Lung microvascular endothelial cell (primary cell): Measurements from ENCODE around the gene INPP4B. TPM values are rescaled to one million over a fixed set of nuclear protein-coding genes. Genes with fewer than 3 reads are reported as not detected.

Experiments used
- DNase-seq, 2 donors: peaks; one replicate each; pipeline versions ENCODE4 v3.0.0 to v3.0.0-alpha.2; 2010; ENCODE audit warnings: low read depth in 2 of 2
- total RNA-seq: library from RNA; depleted of rRNA; stranded (reverse); fragments of >200 nt; gene quantifications from 2 replicates; pipeline ENCODE4 v1.2.1, GENCODE V29; 2014

The INPP4B gene
- total RNA-seq, 1 donor from 2014 or later: 33.5 TPM

DNA sequence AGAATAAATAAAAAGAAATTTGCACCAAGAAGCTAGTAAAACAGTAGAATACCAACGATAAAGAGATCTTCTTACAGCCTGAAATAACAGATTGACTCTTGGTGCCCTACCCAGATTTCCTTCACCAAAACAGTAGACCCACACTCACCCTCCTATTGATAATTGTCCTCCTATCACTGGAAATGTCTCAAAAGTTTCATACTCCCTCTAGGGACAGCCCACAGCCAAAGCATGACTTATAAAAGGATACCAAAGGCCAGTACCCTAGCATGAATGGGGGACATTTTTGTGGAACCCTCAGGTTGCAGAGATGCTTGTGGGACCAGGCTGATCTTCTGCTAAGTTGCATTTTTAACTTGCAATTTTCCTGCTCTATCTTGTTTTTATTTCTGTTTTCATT lies 104.1 kb downstream of the INPP4B start:
- DNase-seq: no peak

DNA sequence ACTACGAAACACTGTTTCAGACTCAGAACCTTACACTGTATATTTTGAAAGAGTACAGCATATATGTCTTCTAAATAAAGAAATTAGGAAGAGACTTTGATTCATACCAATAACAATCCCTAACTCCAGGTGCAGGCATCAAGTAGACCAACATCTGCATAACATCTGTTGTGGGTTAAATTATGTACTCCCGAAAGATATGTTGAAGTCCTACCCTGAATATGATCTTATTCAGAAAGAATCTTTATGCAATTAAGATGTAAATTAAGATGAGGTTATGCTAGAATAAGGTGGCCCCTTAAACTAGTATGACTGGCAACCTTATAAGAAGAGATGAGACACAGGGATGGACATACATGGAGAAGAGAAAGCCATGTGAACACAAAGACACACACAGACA lies 117.9 kb downstream of the INPP4B start:
- no peak for DNase-seq

DNA sequence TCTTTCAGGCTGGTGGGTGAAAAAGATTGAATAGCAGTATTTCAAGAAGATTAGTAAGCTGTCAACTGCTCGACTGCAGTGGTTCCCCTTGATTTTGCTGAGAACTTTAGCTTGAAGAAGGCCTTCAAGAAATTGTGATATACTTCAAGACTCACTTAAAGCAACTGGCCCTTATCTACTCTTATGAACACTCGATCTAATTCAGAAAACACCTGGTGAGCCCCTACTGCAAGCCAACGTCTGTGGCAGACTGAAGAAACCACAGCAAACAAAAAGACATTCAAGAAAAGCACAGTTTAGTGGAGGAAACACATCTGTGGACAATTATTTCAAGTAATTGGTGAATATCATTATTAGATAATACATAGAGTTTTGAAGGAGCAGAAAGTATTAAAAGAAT lies 119.0 kb downstream of the INPP4B start:
- no peak for DNase-seq

DNA sequence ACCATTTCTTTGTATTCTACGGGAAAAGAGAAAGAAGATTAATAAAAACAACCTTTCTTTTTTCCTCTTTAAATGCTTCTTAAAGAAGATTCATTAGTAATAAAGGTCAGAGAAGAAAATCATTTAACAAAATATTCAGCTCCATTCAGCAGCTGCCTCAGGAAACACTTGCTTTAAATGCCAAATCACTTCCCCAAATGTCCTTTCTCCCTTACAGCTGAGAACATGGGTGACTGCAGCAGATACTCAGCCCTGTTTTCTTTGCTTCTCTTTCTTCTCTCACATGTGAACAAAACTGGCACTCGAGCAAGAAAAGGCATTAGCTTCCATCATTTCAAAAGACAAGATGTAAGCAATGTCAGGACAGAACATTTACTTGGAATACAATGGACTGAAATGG lies 120.2 kb downstream of the INPP4B start:
- DNase-seq: no peak

DNA sequence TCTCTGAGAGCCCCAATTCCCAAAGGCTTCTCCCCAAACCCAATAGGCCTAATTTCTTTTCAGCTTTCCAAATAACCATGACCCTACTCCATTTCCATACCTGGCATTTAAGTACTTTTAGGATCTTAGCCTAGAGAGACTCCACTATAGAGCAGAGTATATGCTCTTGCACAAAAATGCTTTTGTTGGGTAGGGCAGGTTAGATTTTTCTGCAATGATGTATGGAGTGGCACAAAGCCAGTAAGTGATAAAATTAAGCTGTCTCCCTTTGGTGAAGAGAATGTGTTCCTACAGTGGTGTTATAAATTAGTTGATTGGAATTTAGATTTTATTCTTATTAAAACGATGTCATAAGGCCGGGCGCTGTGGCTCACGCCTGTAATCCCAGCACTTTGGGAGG lies 124.9 kb downstream of the INPP4B start:
- DNase-seq: no peak

DNA sequence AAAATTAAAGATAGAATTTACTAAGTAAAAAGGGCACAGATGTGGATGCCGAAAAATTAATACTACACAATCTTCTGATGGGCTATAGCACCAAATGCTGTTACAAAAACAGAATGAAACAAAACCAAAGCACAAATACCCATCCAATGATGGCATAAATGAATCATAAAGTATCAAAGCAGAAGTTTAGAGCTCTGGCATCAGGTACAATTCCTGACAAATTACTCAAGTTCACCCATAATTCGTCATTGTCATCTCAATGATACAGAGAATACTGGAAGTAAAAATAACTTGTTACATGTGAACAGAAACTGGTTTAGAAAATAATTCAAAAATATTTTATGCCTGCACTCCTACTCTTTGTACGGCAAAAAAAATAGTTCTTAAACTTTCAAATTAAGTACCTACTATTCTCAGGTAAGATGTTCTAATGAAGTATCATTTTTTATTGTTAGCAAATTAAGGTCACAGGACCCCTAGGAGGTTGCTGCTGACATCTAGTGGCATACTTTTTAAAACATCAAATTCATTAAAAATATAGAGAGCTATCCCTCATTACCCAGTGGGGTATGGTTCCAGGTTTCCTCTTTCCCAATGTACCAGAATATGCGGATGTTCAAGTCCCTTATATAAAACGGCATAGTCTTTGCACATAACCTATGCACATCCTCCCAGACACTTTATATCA lies 126.1 kb downstream of the INPP4B start:
- peak; percentile 21 to 50 for DNase-seq

DNA sequence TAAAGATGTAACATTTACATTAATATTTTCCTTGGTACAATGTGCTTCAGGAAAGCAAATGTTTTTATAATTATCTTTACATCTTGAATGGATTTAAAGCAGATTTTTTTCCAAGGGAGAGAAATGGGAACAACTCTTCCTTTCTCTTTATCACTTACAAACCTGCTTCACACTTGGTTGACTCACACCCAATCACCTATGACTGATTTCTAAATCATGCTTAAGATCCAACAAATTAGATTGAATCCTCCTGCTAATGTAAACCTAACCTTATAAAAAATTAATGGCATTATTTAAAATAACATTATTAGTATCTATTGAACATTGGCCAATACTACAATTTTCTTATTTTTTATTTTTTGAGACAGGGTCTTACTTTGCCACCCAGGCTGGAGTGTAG lies 127.1 kb downstream of the INPP4B start:
- DNase-seq: no peak

DNA sequence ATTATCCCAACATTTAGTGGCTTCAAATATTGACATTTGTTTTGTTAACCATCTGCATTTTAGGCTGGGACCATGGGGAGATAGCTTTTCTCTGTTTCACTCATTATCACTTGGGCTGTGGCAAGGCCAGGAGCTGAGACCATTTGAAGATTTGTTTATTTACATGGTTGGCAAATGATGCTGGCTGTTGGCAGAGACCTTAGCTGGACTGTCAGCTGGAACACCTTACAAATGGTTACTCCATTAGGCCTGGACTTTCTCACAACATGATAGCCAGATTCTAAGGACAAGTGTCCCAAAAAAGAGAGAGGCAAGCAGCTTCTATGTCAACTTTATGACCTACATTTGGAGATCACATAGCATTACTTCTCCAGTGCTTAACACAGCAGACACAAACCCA lies 130.4 kb downstream of the INPP4B start:
- no peak for DNase-seq

DNA sequence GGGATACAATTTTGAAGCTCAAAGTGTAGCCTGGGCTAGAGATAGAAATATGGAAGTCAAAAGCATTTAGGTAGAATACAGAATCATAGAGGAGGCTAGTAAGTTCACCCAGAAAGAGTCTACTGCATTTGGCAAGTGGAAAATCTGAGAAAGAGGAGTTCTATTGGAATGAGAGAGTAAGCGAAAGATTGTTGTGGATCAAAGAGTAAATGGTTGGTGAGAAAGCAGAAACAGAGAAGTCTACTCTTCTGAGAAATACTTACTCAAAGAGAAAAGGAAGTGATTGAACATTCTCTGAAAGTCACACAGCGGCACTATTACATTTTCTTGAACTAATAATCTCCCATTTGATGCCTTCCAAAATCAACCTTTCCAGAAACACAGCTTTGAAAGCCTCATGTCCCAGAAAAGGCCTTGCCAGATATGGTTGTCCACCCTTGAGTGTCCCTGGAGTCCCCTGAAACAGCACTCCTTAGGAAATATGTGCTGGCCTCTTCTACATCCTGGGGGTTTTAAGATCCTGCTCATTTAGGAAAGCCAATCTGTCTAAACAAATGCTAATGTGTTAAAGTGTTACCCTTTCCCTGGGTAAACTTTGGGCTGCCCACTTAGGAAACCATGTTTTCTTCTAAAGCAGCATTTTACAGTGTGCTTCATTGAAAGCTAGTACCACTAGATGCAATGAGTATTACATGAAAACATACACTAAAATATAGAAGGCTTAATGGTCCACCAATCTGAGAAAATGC lies 132.6 kb downstream of the INPP4B start:
- DNase-seq: no peak

DNA sequence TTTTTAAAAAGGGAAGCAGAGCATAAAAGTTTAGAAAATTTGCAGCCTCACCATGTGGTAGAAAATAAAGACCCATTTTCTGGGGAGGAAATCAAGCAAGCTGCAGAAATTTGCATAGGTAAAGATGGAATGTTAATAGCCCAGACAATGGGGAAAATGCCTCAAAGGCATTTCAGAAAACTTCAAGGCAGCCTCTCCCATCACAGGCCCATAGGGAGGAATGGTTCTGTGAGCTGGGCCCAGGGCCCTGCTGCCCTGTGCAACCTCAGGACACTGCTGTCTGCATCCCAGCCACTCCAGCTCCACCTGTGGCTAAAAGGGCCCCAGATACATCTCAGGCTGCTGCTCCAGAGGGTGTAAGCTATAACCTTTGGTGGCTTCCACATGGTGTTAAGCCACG lies 137.9 kb downstream of the INPP4B start:
- no peak for DNase-seq

DNA sequence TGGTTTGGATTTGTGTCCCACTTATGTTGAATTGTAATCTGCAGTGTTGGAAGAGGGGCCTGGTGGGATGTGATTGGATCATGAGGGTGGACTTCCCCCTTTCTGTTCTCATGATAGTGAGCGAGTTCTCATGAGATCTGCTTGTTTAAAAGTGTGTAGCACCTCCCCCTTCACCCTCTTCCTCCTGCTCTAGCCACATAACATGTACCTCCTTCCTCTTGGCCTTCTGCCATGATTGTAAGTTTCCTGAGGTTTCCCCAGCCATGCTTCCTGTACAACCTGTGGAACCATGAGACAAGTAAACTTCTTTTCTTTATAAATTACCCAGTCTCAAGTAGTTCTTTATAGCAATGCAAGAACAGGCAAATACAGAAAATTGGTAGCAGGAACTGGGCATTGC lies 138.7 kb downstream of the INPP4B start:
- peak in 1 of 2 donors; percentile 10 for DNase-seq

DNA sequence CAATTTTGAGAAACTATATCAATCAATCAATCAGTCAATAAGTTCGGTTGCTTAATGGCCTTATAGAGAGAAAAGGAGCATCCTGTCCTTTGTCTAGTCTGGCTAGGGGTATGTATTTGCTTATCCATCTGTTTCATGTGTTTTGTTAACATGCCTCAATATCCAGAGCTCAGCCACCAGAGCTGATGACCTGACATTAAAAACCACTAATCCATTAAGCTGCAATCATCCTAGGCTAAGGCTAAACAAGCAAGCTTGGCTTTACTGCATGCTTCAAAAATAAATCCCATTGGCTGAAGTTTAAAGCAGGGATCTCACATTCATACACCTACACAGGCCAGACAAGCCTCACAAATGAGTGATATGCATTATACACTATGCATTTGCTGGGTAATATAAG lies 139.7 kb downstream of the INPP4B start:
- DNase-seq: no peak

DNA sequence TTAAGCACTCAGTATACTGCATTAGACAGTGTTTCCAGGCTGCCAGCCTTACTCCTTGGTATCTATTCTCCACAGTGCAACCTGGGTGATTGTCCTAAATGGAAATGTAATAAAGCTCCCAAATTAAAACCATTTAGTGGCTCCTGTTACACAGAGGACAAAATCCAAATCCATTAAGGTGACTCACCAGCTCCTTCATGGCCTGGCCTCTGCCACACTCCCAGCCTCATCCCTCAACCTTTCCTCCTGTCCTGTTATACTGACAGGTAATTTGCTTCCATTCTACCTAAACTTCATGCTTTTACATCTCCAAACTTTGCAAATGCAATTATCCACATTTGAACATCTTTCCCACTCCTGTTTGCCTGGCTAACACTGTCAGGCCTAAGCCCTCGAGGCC lies 140.3 kb downstream of the INPP4B start:
- DNase-seq: no peak

DNA sequence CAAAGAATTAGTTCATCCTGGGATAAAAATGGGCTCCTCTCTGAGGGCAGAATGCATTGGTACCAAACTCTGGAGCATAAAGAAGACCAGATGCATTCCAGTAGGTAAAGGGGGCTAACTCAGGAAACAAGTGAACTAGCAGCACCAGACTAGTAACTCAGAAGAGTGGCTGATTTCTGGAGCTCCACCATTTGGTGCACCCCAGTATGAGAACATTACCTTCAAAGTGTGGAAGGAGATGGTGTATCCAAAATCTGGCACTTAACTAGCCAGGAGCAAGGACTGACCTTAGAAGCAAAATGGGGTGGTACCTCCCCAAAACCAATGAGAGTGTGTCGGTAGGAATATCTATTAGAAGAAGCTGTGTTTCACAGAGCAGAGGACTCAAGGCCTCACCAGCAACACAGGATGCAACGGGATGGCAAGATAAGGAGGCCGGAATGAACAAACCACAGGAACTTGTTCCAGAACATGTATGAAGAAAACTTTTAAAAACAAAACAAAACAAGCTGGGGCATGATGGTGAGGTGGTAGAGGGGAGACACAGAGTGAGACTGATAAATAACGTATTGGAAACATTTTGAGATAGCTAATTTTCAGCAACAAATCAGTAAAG lies 142.3 kb downstream of the INPP4B start:
- no peak for DNase-seq

DNA sequence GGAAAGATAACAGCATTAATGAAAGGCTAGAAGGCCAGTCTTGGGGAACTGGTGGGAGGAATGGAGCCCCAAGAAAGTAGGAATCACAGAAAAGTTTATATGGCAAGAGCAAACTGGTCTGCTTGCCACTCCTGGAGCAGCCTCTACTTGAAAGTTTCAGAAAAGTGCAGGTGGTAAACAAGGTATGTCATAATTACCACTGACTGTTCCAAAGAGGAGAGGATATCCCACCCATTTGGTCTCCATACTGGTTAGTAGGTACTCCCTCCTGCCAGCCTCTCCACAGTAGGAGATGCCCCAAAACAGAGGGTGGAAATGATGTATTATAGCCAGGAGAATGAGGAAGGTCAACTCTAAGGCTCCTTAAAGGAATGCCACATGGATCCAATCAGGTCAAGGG lies 145.1 kb downstream of the INPP4B start:
- DNase-seq: no peak

DNA sequence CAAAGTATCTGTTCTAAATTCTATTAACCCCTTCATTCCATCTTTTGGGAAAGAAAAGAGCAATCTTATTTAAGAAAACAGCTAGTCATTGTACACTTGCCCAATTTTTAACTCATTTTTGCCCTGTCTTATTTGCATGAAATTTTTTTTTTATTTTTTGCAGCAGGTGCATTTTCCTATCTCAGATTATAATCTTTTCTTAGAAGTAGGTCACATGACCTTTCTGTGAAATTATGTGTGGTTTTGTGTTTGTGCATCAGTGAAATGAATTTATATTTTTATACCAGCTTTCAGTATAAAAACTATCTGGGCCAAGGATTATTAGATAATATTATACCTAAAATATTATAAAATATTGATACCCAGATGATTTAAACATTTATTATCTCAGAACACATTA lies 145.6 kb downstream of the INPP4B start:
- DNase-seq: no peak

DNA sequence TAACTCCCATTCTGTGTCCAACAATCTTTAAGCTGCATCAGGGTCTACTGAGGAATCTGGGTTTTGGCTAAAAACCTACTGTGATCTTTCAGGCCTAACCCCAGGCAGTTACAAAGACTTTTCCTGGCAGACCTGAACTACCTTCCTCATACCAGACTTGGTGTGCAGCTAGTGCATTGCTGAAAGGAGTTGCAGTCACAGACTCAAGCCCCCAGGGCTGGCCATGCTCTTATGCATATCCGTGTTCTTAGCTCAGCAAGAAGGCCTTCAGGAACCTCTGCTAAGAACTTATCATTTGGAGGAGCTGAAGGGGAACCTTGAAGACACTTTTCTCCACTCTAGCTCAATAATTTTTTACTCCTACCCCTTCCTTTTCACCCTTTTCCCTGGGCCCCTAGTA lies 147.5 kb downstream of the INPP4B start:
- DNase-seq: no peak

DNA sequence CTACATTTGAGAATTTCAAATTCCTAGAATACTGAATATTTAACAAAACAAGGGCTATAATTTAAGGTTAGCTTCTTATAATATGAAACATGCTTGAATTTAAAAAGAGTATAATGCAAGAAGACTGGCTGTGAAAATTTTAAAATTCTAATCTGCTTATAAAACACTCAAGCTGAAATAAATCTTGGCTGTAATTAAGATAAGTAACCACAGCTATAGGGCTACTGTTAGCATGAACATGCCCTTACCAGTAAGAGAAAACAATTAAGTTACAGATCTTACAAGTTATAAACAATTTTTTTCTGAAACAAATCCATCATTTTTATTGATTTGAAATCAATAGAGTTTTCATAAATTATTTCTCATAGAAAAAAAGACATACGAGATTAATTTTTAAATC lies 148.2 kb downstream of the INPP4B start:
- no peak for DNase-seq

DNA sequence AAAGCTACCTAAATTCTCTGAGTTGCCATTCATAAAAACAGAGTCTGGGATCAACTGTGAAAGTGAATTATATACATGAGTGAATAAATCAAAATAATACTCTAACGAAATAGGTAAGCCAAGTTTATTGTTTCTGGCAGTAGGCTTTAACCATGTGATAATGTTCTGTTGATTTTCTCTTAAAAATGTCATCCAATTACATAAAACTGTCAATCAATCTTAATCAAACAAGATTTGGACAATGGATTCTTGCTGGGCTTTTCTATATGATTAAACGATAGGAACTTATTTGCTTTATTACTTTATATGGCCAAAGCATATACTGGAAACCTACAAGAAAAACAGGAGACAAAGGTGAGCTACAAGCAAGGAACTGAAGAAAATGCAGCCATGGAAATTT lies 148.8 kb downstream of the INPP4B start:
- no peak for DNase-seq

DNA sequence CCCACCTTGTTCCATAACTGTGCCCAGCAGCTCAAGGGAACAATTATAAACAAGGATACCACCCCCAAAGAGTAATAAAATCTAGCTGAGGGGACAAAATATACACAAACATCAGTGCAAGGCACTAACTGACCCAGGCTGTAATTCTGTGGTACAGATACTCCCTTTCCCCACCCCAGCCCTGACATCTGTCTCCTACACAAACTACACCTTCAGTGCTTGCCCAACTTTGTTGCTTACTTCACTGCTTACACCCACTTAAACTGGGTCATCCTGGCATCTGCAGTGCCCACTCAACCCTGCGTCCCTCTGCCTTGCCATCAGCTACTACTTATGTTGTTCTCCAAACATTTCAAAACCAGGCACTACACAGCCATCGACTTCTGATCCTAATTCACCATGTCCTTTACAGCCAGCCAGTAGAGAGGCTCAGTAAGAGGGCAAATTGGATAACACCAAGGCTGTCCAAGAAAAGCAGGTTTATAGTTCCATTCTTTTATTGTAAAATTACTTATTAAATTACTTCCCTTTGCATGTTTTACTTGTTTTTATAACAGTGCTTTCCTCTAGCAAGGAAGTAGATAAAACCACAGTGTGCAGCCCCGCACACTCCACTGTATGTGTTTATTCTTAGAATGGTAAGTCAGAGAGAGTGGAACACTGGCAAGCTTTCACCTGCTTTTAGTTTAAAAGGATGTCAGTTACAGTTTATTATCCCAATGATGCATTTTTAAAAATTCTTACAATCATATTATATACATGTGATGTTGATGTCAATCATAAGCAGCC lies 149.6 kb downstream of the INPP4B start:
- no peak for DNase-seq

DNA sequence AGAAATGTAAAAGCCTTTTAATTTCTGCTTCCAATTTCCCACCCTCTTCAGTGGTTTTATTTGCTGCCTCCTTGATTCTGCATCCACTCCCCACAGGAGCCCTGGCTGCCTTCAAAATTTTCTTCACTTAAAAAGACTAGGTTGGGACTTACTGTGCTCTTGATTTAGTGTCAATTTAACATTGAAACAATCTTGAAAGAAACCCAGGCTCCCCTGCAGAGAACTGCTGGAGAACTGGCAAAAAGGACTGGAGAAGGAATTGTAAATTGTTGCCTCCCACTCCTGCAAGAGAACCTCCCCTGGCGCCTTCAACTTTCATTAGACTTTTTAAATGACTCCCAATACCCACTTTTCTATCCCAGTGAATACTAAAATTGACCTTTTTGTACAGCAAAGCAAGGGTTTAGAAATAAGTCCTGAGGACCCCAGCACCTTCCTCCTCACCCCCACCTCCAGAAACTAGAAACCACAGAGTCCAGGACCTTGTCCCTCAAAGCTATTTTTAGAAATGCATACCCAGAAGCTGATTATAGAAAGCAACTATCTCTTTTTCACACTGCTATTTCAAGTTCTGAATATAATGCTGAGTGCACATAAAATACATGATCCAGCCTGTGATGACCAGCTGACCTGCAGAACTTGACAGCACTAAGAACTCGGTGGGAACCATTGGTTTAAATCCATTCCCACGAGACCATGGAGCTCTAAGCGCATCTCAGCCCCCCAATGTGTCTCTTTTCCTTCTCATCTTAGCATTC lies 155.5 kb downstream of the INPP4B start:
- DNase-seq: no peak
